ENCODE results near the gene PNMA8B. TPM values are rescaled to one million over a fixed set of nuclear protein-coding genes. Genes with fewer than 3 reads are reported as not detected.

The PNMA8B gene
- polyA plus RNA-seq, 1 donor from 2014 or later = 10.1 TPM

GRCh38 chr19:46447006-46447405 lies 48.7 kb downstream of the PNMA8B start:
- Histone ChIP-seq H4K20me1 (ENCODE audit: insufficient read depth) (no peaks in the 10 kb centered on the region), H3F3A (ENCODE audit: insufficient read depth, low read length, poor library complexity, severe bottlenecking) (no peaks in the 10 kb centered on the region), H2AFZ (ENCODE audit: low read depth, low read length) (no peak overlapping the region), H3K4me2 (ENCODE audit: low read length) (no peak overlapping the region), H3K9me2 (ENCODE audit: insufficient read depth, low read length) (no peaks in the 10 kb centered on the region), H3K27me3 (ENCODE audit: insufficient read depth, low read depth, low read length) (no peaks in the 10 kb centered on the region), H3K36me3 (ENCODE audit: insufficient read depth, low read length) (no peaks in the 10 kb centered on the region), H3K9ac (ENCODE audit: low read length) (no peak overlapping the region), H3K79me2 (replicated peaks; ENCODE audit: insufficient read depth, low read length) (no peaks in the 10 kb centered on the region), H3K4me3 (ENCODE audit: low read length) (no peak overlapping the region), H3K27ac (ENCODE audit: low read length) (no peak overlapping the region), H3K9me3 (ENCODE audit: low read length) (no peaks in the 10 kb centered on the region)
- TF ChIP-seq, protein P1, sequence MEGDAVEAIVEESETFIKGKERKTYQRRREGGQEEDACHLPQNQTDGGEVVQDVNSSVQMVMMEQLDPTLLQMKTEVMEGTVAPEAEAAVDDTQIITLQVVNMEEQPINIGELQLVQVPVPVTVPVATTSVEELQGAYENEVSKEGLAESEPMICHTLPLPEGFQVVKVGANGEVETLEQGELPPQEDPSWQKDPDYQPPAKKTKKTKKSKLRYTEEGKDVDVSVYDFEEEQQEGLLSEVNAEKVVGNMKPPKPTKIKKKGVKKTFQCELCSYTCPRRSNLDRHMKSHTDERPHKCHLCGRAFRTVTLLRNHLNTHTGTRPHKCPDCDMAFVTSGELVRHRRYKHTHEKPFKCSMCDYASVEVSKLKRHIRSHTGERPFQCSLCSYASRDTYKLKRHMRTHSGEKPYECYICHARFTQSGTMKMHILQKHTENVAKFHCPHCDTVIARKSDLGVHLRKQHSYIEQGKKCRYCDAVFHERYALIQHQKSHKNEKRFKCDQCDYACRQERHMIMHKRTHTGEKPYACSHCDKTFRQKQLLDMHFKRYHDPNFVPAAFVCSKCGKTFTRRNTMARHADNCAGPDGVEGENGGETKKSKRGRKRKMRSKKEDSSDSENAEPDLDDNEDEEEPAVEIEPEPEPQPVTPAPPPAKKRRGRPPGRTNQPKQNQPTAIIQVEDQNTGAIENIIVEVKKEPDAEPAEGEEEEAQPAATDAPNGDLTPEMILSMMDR (IDR thresholded peaks at IDR 0.05; ENCODE audit: poor library complexity, severe bottlenecking) = no peak
- TF ChIP-seq EZH2 (IDR thresholded peaks at IDR 0.05; ENCODE audit: borderline replicate concordance, insufficient read depth, low read length, poor library complexity, severe bottlenecking) (no peak), RAD21 (conservative IDR thresholded peaks at IDR 0.05) (no peak), REST (IDR thresholded peaks at IDR 0.05; ENCODE audit: borderline replicate concordance) (no peak), MXI1 (conservative IDR thresholded peaks at IDR 0.05; ENCODE audit: poor library complexity, severe bottlenecking) (no peak), TAF1 (IDR thresholded peaks at IDR 0.05; ENCODE audit: low read depth) (no peak), EP300 (conservative IDR thresholded peaks at IDR 0.05; ENCODE audit: poor library complexity, severe bottlenecking) (no peak)

- no peaks in the 10 kb centered on the region for H3K9me3 ChIP-seq (ENCODE audit: low read length)
- no peaks in the 10 kb centered on the region for H3K36me3 ChIP-seq (ENCODE audit: insufficient read depth, low read length)
- H3K27ac ChIP-seq (ENCODE audit: low read length) = no peak overlapping the region
- H3K79me2 ChIP-seq (replicated peaks; ENCODE audit: insufficient read depth, low read length) = no peaks in the 10 kb centered on the region
- no peak overlapping the region for H3K4me3 ChIP-seq (ENCODE audit: low read length)
- no peak overlapping the region for H3K4me2 ChIP-seq (ENCODE audit: low read length)
- H3F3A ChIP-seq (ENCODE audit: insufficient read depth, low read length, poor library complexity, severe bottlenecking) = no peaks in the 10 kb centered on the region
- H3K27me3 ChIP-seq (ENCODE audit: insufficient read depth, low read depth, low read length) = no peaks in the 10 kb centered on the region
- TF ChIP-seq MXI1 (conservative IDR thresholded peaks at IDR 0.05; ENCODE audit: poor library complexity, severe bottlenecking) (no peak), POLR2AphosphoS5 (IDR thresholded peaks at IDR 0.05) (no peak)
- no peaks in the 10 kb centered on the region for H4K20me1 ChIP-seq (ENCODE audit: insufficient read depth)
- H3K9me2 ChIP-seq (ENCODE audit: insufficient read depth, low read length) = no peaks in the 10 kb centered on the region
- H2AFZ ChIP-seq (ENCODE audit: low read depth, low read length) = no peak overlapping the region
- H3K9ac ChIP-seq (ENCODE audit: low read length) = no peak overlapping the region
Observed at GRCh38 chr19:46446021-46446420, 49.6 kb downstream of the PNMA8B start.

DNA sequence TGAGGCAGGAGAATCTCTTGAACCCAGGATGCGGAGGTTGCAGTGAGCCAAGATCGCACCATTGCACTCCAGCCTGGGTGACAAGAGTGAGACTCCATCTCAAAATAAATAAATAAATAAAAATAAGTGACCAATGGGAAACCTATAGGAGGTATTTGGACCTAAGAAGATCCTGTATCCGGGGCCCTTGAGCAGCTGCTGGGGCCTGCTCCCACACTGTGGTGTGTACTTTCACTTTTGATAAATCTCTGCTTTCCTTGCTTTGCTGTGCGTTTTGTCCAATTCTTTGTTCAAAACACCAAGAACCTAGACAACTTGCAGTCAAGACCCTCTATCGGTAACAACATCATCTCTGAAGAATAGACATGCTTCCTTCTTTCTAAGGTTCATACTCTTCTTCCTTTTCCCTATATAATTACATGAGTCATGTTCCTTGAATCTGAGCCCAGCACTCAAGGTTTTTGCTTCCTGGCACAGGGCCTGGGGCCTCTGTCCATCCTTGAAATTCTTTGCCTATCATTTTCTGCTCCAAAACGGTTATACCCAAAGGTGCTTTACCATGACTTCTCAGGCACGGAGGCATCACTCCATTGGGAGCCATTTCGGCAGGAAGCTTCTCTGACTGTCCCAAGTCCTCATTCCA lies 52.7 kb downstream of the PNMA8B start:
- no peaks in the 10 kb centered on the region for H3K79me2 ChIP-seq (replicated peaks; ENCODE audit: insufficient read depth, low read length)
- H3K27me3 ChIP-seq (ENCODE audit: insufficient read depth, low read depth, low read length) = no peaks in the 10 kb centered on the region
- no peak overlapping the region for H3K4me3 ChIP-seq (ENCODE audit: low read length)
- no peaks in the 10 kb centered on the region for H3K36me3 ChIP-seq (ENCODE audit: insufficient read depth, low read length)
- no peak overlapping the region for H3K4me2 ChIP-seq (ENCODE audit: low read length)
- H3F3A ChIP-seq (ENCODE audit: insufficient read depth, low read length, poor library complexity, severe bottlenecking) = no peaks in the 10 kb centered on the region
- H4K20me1 ChIP-seq (ENCODE audit: insufficient read depth) = no peaks in the 10 kb centered on the region
- no peak overlapping the region for H2AFZ ChIP-seq (ENCODE audit: low read depth, low read length)
- H3K9ac ChIP-seq (ENCODE audit: low read length) = no peak overlapping the region
- TF ChIP-seq MXI1 (conservative IDR thresholded peaks at IDR 0.05; ENCODE audit: poor library complexity, severe bottlenecking) (no peak), SMC3 (conservative IDR thresholded peaks at IDR 0.05; ENCODE audit: poor library complexity) (no peak), EZH2 (IDR thresholded peaks at IDR 0.05; ENCODE audit: borderline replicate concordance, insufficient read depth, low read length, poor library complexity, severe bottlenecking) (no peak), REST (IDR thresholded peaks at IDR 0.05; ENCODE audit: borderline replicate concordance) (no peak), EP300 (conservative IDR thresholded peaks at IDR 0.05; ENCODE audit: poor library complexity, severe bottlenecking) (no peak), RAD21 (conservative IDR thresholded peaks at IDR 0.05) (no peak), TAF1 (IDR thresholded peaks at IDR 0.05; ENCODE audit: low read depth) (no peak), POLR2AphosphoS5 (IDR thresholded peaks at IDR 0.05) (no peak)
- TF ChIP-seq, protein P1 (IDR thresholded peaks at IDR 0.05; ENCODE audit: poor library complexity, severe bottlenecking) = no peak
- no peaks in the 10 kb centered on the region for H3K9me2 ChIP-seq (ENCODE audit: insufficient read depth, low read length)
- no peak overlapping the region for H3K27ac ChIP-seq (ENCODE audit: low read length)
- H3K9me3 ChIP-seq (ENCODE audit: low read length) = no peaks in the 10 kb centered on the region

All from neural cell (in vitro differentiated cells).